Transverse colon (tissue), 4 donors: ENCODE data around the gene IDH3G.

Experiments
- POLR2A ChIP-seq: fragments of 450-650 bp; IDR thresholded peaks from one replicate; pipeline ENCODE4 v1.6.1; 2016; ENCODE audit warnings: antibody characterized with exemption, mild to moderate bottlenecking, moderate library complexity
- POLR2AphosphoS5 ChIP-seq, 3 donors: sonication (generic); formaldehyde crosslinking; IDR thresholded peaks; one replicate each; pipeline ENCODE4 v1.6.1; 2016; ENCODE audit warnings: antibody characterized with exemption in 3 of 3
- TF ChIP-seq, protein P1 (sequence below), 5 experiments: fragments of 200-600 bp in 3 of 5; fragments of 450-650 bp in 2 of 5; sonication (generic) in 3 of 5; IDR thresholded peaks; 1 replicate in 2 of 5; 2 replicates in 3 of 5; pipeline ENCODE4 v1.5.1; 2016 to 2017; ENCODE audit warnings: antibody characterized with exemption in 5 of 5, inconsistent platforms in 3 of 5, mild to moderate bottlenecking in 2 of 5, moderate library complexity in 1 of 5

DNA sequence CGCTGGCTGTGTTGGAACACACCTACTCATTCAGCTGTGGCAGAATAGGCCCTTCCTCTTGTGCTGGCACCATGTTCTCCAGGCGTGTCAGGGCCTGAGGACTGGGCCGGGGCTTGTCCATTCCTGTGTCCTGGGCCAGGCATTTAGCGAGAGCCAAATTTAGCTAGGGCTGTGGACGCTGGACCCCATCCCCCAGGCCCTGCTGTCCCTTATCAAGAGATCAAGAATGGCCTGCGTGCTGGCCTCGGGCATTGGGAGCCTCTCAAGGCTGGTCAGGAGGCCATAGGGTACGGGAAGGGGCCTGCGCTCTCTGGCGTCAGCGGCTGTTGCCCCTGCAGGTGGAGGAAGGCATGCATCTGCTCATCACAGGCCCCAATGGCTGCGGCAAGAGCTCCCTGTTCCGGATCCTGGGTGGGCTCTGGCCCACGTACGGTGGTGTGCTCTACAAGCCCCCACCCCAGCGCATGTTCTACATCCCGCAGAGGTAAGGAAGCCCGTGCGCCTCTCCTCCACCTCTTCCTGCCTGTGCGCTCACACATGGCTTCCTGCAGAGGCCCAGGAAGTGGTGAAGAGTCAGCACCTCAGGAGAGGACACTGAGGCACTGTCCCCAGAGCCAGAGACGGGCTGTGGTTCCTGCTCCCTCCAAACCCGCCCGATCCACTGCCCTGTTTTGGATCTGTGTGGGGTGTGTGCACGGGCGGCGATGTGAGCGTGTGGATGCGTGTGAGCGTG, 54.3 kb downstream of the IDH3G start:
- TF ChIP-seq, protein P1, sequence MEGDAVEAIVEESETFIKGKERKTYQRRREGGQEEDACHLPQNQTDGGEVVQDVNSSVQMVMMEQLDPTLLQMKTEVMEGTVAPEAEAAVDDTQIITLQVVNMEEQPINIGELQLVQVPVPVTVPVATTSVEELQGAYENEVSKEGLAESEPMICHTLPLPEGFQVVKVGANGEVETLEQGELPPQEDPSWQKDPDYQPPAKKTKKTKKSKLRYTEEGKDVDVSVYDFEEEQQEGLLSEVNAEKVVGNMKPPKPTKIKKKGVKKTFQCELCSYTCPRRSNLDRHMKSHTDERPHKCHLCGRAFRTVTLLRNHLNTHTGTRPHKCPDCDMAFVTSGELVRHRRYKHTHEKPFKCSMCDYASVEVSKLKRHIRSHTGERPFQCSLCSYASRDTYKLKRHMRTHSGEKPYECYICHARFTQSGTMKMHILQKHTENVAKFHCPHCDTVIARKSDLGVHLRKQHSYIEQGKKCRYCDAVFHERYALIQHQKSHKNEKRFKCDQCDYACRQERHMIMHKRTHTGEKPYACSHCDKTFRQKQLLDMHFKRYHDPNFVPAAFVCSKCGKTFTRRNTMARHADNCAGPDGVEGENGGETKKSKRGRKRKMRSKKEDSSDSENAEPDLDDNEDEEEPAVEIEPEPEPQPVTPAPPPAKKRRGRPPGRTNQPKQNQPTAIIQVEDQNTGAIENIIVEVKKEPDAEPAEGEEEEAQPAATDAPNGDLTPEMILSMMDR (IDR thresholded peaks at IDR 0.05): no peak
- TF ChIP-seq POLR2AphosphoS5 (IDR thresholded peaks at IDR 0.05): no peak
- no peak for TF ChIP-seq POLR2A
